ENCODE measurements around the gene FBXO22. TPM values are rescaled to one million over a fixed set of nuclear protein-coding genes. Genes with fewer than 3 reads are reported as not detected.

FBXO22 gene
- total and polyA plus RNA-seq, 2 of the 8 experiments (the other 6 are each of a cell fraction or from before 2014, with no cell fraction given), result 33.2 to 67.3 TPM

- Histone ChIP-seq H2BK120ac (replicated peaks; ENCODE audit: low read depth, low read length) (no peak overlapping the region), H3K36me3 (ENCODE audit: control insufficient read depth in 2 of 4, insufficient read depth in 4 of 4, low read length in 3 of 4) (peaks cover 0 to 21% (median 0%) of the 10 kb centered on the region in 4 experiments; a peak in 4 of 8 replicates), H3K9me3 (ENCODE audit: insufficient read depth in 2 of 2, low read depth in 1 of 2, low read length in 1 of 2) (no peaks in the 10 kb centered on the region), H2AK5ac (ENCODE audit: low read depth, low read length) (no peak overlapping the region), H3K23me2 (ENCODE audit: low read depth, low read length) (no peaks in the 10 kb centered on the region; the same call in 1 of the 2 replicates), H3K23ac (ENCODE audit: insufficient read length) (no peak overlapping the region), H3K27ac (ENCODE audit: low read depth, low read length) (no peak overlapping the region), H2BK15ac (ENCODE audit: low read length) (no peak overlapping the region), H3K79me1 (ENCODE audit: low read depth, low read length) (no peaks in the 10 kb centered on the region), H3K79me2 (ENCODE audit: control insufficient read depth in 1 of 2, insufficient read depth in 2 of 2, low read length in 2 of 2) (peaks cover 0 to 62% of the 10 kb centered on the region in 2 experiments; a peak in 2 of 4 replicates), H4K5ac (ENCODE audit: insufficient read length, low read depth, low read length) (no peak overlapping the region), H2AFZ (ENCODE audit: low read length) (no peak overlapping the region), H3K4ac (replicated peaks; ENCODE audit: insufficient read length, low read depth, low read length) (no peak overlapping the region), H3K9ac (replicated peaks in 1 of 4; ENCODE audit: extremely low read depth in 1 of 4, low read depth in 3 of 4, low read length in 3 of 4) (no peak overlapping the region), H3K4me1 (replicated peaks in 1 of 4; ENCODE audit: control insufficient read depth in 3 of 4, insufficient read depth in 4 of 4, low read length in 3 of 4) (peaks cover 0 to 12% (median 7%) of the 10 kb centered on the region in 4 experiments; a peak in 3 of 7 replicates), H3K27me3 (replicated peaks in 1 of 4; ENCODE audit: control insufficient read depth in 3 of 4, extremely low read depth in 1 of 4, insufficient read depth in 3 of 4, low read length in 3 of 4) (no peaks in the 10 kb centered on the region), H2BK20ac (ENCODE audit: low read length) (no peak overlapping the region), H3K18ac (ENCODE audit: extremely low read depth, low read length) (no peak overlapping the region), H3K4me2 (ENCODE audit: insufficient read depth in 1 of 2, low read depth in 2 of 2, low read length in 2 of 2) (peak overlapping the region; percentile 5 to 22; a peak in 2 of 4 replicates), H4K8ac (ENCODE audit: extremely low read depth, insufficient read depth, low read length) (no peak overlapping the region), H4K20me1 (replicated peaks in 1 of 2; ENCODE audit: control insufficient read depth in 1 of 2, insufficient read depth in 2 of 2, low read length in 2 of 2) (peaks cover 0 to 1% of the 10 kb centered on the region in 2 experiments), H3K56ac (replicated peaks; ENCODE audit: insufficient read length, low read depth, low read length) (no peak overlapping the region), H3K4me3 (ENCODE audit: extremely low read depth in 1 of 4, insufficient read depth in 2 of 4, low read depth in 3 of 4, low read length in 4 of 4) (no peak overlapping the region), H3K14ac (ENCODE audit: insufficient read length) (no peak overlapping the region), H4K91ac (replicated peaks; ENCODE audit: insufficient read length, low read length) (no peak overlapping the region), H2BK5ac (ENCODE audit: low read depth, low read length) (no peak overlapping the region), H2BK12ac (ENCODE audit: low read depth, low read length) (no peak overlapping the region)
- ChIA-PET CTCF (ENCODE audit: partially characterized antibody) (interaction anchor here (0.9 to 2.5 kb wide), 4 partner anchors 10 to 61 kb away, joined by 3 to 6 read pairs (median 3); no protein-coding TSS in a partner anchor), POLR2A (ENCODE audit: partially characterized antibody) (interaction anchor here (1.0 to 1.5 kb wide), 2 partner anchors 26 to 35 kb away, joined by 3 to 5 read pairs; no protein-coding TSS in a partner anchor)
- no peak for TF ChIP-seq KDM1A (IDR thresholded peaks at IDR 0.05; ENCODE audit: borderline replicate concordance, low read length)
- TF ChIP-seq ATF3 (IDR thresholded peaks at IDR 0.05; ENCODE audit: insufficient read depth, low read depth, low read length), result no peak
- TF ChIP-seq JUN (IDR thresholded peaks at IDR 0.05; ENCODE audit: low read depth, low read length), result no peak
- no peak for TF ChIP-seq SAP30 (IDR thresholded peaks at IDR 0.05; ENCODE audit: insufficient read depth, insufficient replicate concordance, low read length)
- no peak for TF ChIP-seq GABPA (IDR thresholded peaks at IDR 0.05; ENCODE audit: borderline replicate concordance, insufficient read depth, low read length)
- no peak for TF ChIP-seq MAX (IDR thresholded peaks at IDR 0.05)
- no peak for TF ChIP-seq RXRA (IDR thresholded peaks at IDR 0.05; ENCODE audit: insufficient read depth, low read depth, low read length)
- no peak for TF ChIP-seq E2F6 (IDR thresholded peaks at IDR 0.05)
- no peak for TF ChIP-seq PHF8 (conservative IDR thresholded peaks at IDR 0.05; ENCODE audit: low read depth, low read length)
- FAIRE-seq (no peak), DNase-seq (ENCODE audit: low read depth in 1 of 2, low spot score in 2 of 2) (no peak)
- 59% methylated on average over 4 of the region's 4 CpGs; no CpG with 5 or more reads in 1 of the 2 experiments for WGBS, 2 experiments (ENCODE audit: extremely low coverage in 1 of 2, insufficient coverage in 1 of 2, insufficient read length in 1 of 2, insufficient replicate concordance in 2 of 2, low coverage in 1 of 2, low lambda C conversion rate in 2 of 2, missing lambda C conversion rate in 1 of 2)
These were observed 36.2 kb upstream of the FBXO22 start for GRCh38 chr15:75867449-75867848.
